H1 (cell line): ENCODE data around the gene AKAP7.

ENCODE experiments used
- POLR2A ChIP-seq, 2 experiments: IDR thresholded peaks; 1 replicate in 1 of 2; 2 replicates in 1 of 2; pipeline ENCODE4 v1.6.1; 2011; ENCODE audit warnings: low read depth in 2 of 2, low read length in 2 of 2, mild to moderate bottlenecking in 2 of 2; ENCODE audit errors: control extremely low read depth in 1 of 2
- ZNF274 ChIP-seq: IDR thresholded peaks from 2 replicates; pipeline ENCODE4 v1.7.0; 2012; ENCODE audit warnings: low read length, borderline replicate concordance; ENCODE audit errors: extremely low read depth
- TF ChIP-seq, protein P1 (sequence below), 3 experiments: IDR thresholded peaks; 1 replicate in 2 of 3; 2 replicates in 1 of 3; pipeline versions ENCODE4 v1.5.1 to v1.6.1; 2011; ENCODE audit warnings: low read length in 3 of 3, mild to moderate bottlenecking in 3 of 3, inconsistent platforms in 2 of 3, low read depth in 1 of 3, moderate library complexity in 1 of 3; ENCODE audit not compliant: insufficient read depth in 1 of 3; ENCODE audit errors: control extremely low read depth in 1 of 3

DNA sequence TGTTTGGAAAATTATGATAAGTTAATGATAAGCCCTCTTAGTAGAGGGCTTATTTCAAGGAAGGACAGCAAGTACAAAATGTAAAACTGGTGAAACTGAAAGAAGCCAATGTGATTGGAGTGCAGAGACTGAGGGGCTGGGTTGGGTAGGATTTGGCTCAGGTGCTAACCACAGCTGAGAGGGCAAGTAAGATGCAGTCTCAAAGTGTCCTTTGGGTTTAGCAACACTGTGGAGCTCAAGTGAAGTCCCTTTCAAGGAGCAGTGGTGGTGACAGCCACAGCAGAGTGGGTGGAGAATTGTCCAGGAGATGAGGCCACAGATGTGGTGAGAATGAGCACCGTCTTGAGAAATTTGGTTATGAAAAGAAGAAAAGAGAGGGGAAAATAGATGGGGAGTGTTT is 181.4 kb downstream of the AKAP7 start:
- TF ChIP-seq POLR2A (IDR thresholded peaks at IDR 0.05; ENCODE audit: control extremely low read depth in 1 of 2, low read depth in 2 of 2, low read length in 2 of 2) (no peak), ZNF274 (no peak)
- TF ChIP-seq, protein P1, sequence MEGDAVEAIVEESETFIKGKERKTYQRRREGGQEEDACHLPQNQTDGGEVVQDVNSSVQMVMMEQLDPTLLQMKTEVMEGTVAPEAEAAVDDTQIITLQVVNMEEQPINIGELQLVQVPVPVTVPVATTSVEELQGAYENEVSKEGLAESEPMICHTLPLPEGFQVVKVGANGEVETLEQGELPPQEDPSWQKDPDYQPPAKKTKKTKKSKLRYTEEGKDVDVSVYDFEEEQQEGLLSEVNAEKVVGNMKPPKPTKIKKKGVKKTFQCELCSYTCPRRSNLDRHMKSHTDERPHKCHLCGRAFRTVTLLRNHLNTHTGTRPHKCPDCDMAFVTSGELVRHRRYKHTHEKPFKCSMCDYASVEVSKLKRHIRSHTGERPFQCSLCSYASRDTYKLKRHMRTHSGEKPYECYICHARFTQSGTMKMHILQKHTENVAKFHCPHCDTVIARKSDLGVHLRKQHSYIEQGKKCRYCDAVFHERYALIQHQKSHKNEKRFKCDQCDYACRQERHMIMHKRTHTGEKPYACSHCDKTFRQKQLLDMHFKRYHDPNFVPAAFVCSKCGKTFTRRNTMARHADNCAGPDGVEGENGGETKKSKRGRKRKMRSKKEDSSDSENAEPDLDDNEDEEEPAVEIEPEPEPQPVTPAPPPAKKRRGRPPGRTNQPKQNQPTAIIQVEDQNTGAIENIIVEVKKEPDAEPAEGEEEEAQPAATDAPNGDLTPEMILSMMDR (IDR thresholded peaks at IDR 0.05; ENCODE audit: control extremely low read depth in 1 of 3, insufficient read depth in 1 of 3, low read depth in 1 of 3, low read length in 3 of 3) = no peak
